MM.1S (cell line): Measurements from ENCODE around the gene CDKN3.

Experiments
- DNase-seq: peaks from one replicate; pipeline ENCODE4 v3.0.0-alpha.2; 2015
- H2AFZ ChIP-seq: fragments of 300-600 bp; sonication (generic); 2 replicates; pipeline ENCODE4 v1.6.0; 2016; ENCODE audit warnings: antibody characterized with exemption, low read length
- H3F3A ChIP-seq: fragments of 300-600 bp; sonication (generic); 2 replicates; pipeline ENCODE4 v1.6.1; 2016; ENCODE audit warnings: mild to moderate bottlenecking, antibody characterized with exemption, low read length, moderate library complexity, mixed read lengths; ENCODE audit not compliant: insufficient read depth
- H3K27ac ChIP-seq: fragments of 300-600 bp; sonication (generic); 2 replicates; pipeline ENCODE4 v1.5.1; 2016; ENCODE audit warnings: mild to moderate bottlenecking, low read length
- H3K27me3 ChIP-seq: fragments of 300-600 bp; sonication (generic); replicated peaks from 2 replicates; pipeline ENCODE4 v1.6.0; 2016; ENCODE audit warnings: low read length; ENCODE audit not compliant: insufficient read depth
- H3K36me3 ChIP-seq: fragments of 300-600 bp; sonication (generic); replicated peaks from 2 replicates; pipeline ENCODE4 v1.6.1; 2016; ENCODE audit warnings: mild to moderate bottlenecking, low read length, mixed read lengths; ENCODE audit not compliant: insufficient read depth
- H3K4me1 ChIP-seq: fragments of 300-600 bp; sonication (generic); 2 replicates; pipeline ENCODE4 v1.6.1; 2016; ENCODE audit warnings: low read length, mixed read lengths
- H3K4me2 ChIP-seq: fragments of 300-600 bp; sonication (generic); 2 replicates; pipeline ENCODE4 v1.6.0; 2016; ENCODE audit warnings: low read depth, low read length
- H3K4me3 ChIP-seq: fragments of 300-600 bp; sonication (generic); 2 replicates; pipeline ENCODE4 v1.5.1; 2016; ENCODE audit warnings: low read length, mixed read lengths
- H3K79me2 ChIP-seq: fragments of 300-600 bp; sonication (generic); 2 replicates; pipeline ENCODE4 v1.6.1; 2016; ENCODE audit warnings: mixed run types, low read length, mixed read lengths
- H3K9ac ChIP-seq: fragments of 300-600 bp; sonication (generic); 2 replicates; pipeline ENCODE4 v1.6.1; 2016; ENCODE audit warnings: low read length, mixed read lengths
- H3K9me2 ChIP-seq: fragments of 300-600 bp; sonication (generic); replicated peaks from 2 replicates; pipeline ENCODE4 v1.6.1; 2016; ENCODE audit warnings: mild to moderate bottlenecking, low read length, mixed read lengths; ENCODE audit not compliant: insufficient read depth
- H3K9me3 ChIP-seq: fragments of 300-600 bp; sonication (generic); replicated peaks from 2 replicates; pipeline ENCODE4 v1.6.1; 2016; ENCODE audit warnings: mild to moderate bottlenecking, low read length, mixed read lengths; ENCODE audit not compliant: insufficient read depth
- H4K20me1 ChIP-seq: fragments of 300-600 bp; sonication (generic); 2 replicates; pipeline ENCODE4 v1.6.1; 2016; ENCODE audit warnings: mild to moderate bottlenecking, low read length, moderate library complexity, mixed read lengths; ENCODE audit not compliant: insufficient read depth
- EZH2 ChIP-seq: fragments of 300-600 bp; sonication (generic); optimal IDR thresholded peaks from 2 replicates; pipeline ENCODE3; 2017; ENCODE audit warnings: low read depth, mild to moderate bottlenecking, antibody characterized with exemption, low read length, mixed read lengths
- EZH2phosphoT487 ChIP-seq: fragments of 300-600 bp; sonication (generic); IDR thresholded peaks from 2 replicates; pipeline ENCODE4 v1.6.1; 2018; ENCODE audit warnings: antibody characterized with exemption, low read length
- TF ChIP-seq, protein P1 (sequence below): fragments of 300-600 bp; sonication (generic); IDR thresholded peaks from 2 replicates; pipeline ENCODE4 v1.5.1; 2016; ENCODE audit warnings: antibody characterized with exemption, low read length, mixed read lengths

The CDKN3 gene

GRCh38 chr14:54383835-54384234 is 13.0 kb upstream of the CDKN3 start:
- Histone ChIP-seq H2AFZ (no peak overlapping the region), H3K79me2 (no peaks in the 10 kb centered on the region), H3K36me3 (no peaks in the 10 kb centered on the region), H3K27me3 (no peaks in the 10 kb centered on the region), H3K4me1 (no peaks in the 10 kb centered on the region), H4K20me1 (no peaks in the 10 kb centered on the region), H3K4me3 (no peak overlapping the region), H3K4me2 (no peak overlapping the region), H3K9me3 (no peaks in the 10 kb centered on the region), H3F3A (no peaks in the 10 kb centered on the region), H3K9me2 (no peaks in the 10 kb centered on the region), H3K9ac (no peak overlapping the region), H3K27ac (no peak overlapping the region)
- TF ChIP-seq, protein P1, sequence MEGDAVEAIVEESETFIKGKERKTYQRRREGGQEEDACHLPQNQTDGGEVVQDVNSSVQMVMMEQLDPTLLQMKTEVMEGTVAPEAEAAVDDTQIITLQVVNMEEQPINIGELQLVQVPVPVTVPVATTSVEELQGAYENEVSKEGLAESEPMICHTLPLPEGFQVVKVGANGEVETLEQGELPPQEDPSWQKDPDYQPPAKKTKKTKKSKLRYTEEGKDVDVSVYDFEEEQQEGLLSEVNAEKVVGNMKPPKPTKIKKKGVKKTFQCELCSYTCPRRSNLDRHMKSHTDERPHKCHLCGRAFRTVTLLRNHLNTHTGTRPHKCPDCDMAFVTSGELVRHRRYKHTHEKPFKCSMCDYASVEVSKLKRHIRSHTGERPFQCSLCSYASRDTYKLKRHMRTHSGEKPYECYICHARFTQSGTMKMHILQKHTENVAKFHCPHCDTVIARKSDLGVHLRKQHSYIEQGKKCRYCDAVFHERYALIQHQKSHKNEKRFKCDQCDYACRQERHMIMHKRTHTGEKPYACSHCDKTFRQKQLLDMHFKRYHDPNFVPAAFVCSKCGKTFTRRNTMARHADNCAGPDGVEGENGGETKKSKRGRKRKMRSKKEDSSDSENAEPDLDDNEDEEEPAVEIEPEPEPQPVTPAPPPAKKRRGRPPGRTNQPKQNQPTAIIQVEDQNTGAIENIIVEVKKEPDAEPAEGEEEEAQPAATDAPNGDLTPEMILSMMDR = no peak
- TF ChIP-seq EZH2phosphoT487 = no peak
- TF ChIP-seq EZH2 = no peak
- no peak for DNase-seq

DNA sequence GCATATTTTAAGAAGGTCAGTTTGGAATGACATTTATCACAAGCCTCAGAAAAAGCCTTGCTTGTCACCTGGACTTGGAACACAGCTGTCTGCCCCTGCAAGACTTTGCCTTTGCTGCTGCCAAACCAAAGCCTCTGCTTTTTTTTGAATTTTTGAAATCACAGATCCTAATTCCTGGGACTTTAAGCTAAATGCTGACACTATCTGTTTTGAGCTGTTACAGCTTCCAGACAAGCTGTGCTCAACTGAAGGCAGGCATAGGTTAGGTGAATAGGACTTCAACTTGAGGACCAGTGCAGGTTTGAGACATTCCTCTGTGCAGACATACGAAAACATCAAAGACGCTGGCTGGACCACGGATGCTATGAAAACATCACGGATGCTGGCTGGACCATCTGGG is 11.3 kb upstream of the CDKN3 start:
- no peaks in the 10 kb centered on the region for H3K9me2 ChIP-seq
- H2AFZ ChIP-seq = no peak overlapping the region
- no peaks in the 10 kb centered on the region for H3K79me2 ChIP-seq
- no peak overlapping the region for H3K4me3 ChIP-seq
- H3K9me3 ChIP-seq = no peaks in the 10 kb centered on the region
- H3K9ac ChIP-seq = no peak overlapping the region
- no peaks in the 10 kb centered on the region for H3K36me3 ChIP-seq
- H3K4me1 ChIP-seq = no peaks in the 10 kb centered on the region
- no peaks in the 10 kb centered on the region for H3F3A ChIP-seq
- DNase-seq = no peak
- no peaks in the 10 kb centered on the region for H3K27me3 ChIP-seq
- no peak overlapping the region for H3K27ac ChIP-seq
- no peaks in the 10 kb centered on the region for H4K20me1 ChIP-seq
- no peak overlapping the region for H3K4me2 ChIP-seq
- TF ChIP-seq, protein P1 = no peak
- TF ChIP-seq EZH2 (no peak), EZH2phosphoT487 (no peak)

GRCh38 chr14:54387328-54387727 is 9.5 kb upstream of the CDKN3 start:
- H3K36me3 ChIP-seq = no peaks in the 10 kb centered on the region
- no peak overlapping the region for H3K27ac ChIP-seq
- TF ChIP-seq, protein P1 = no peak
- no peak for TF ChIP-seq EZH2phosphoT487
- no peak for TF ChIP-seq EZH2
- H4K20me1 ChIP-seq = no peaks in the 10 kb centered on the region
- H3K27me3 ChIP-seq = no peaks in the 10 kb centered on the region
- H3K9ac ChIP-seq = no peak overlapping the region
- no peaks in the 10 kb centered on the region for H3F3A ChIP-seq
- no peak overlapping the region for H3K4me3 ChIP-seq
- no peaks in the 10 kb centered on the region for H3K79me2 ChIP-seq
- no peaks in the 10 kb centered on the region for H3K9me3 ChIP-seq
- H2AFZ ChIP-seq = no peak overlapping the region
- no peaks in the 10 kb centered on the region for H3K9me2 ChIP-seq
- H3K4me1 ChIP-seq = no peaks in the 10 kb centered on the region
- H3K4me2 ChIP-seq = no peak overlapping the region
- DNase-seq = no peak
